ENCODE results near the gene SIT1. TPM values are rescaled to one million over a fixed set of nuclear protein-coding genes. Genes with fewer than 3 reads are reported as not detected.

SIT1 gene
- total RNA-seq, 2 experiments from 2014 or later = 121 to 176 TPM

DNA sequence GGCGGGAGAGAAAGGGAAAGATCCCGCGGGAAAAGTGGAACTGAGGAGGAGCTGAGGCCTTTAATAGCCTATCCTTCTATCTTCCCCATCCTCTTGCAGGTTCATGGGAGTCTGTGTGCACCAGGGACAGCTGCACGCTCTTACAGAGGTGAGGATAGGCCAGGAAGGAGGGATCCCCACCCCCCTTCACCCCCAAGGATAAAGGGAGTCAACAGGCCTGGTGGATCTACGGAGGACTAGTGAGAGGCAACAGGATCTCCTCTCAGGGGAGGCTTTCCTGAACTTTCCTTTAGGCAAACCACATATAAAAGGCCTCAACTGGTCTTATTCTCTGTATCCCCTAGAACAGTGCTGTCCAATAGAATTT lies 44.6 kb downstream of the SIT1 start:
- BruUV-seq (replicated peaks) = no TSS peak

DNA sequence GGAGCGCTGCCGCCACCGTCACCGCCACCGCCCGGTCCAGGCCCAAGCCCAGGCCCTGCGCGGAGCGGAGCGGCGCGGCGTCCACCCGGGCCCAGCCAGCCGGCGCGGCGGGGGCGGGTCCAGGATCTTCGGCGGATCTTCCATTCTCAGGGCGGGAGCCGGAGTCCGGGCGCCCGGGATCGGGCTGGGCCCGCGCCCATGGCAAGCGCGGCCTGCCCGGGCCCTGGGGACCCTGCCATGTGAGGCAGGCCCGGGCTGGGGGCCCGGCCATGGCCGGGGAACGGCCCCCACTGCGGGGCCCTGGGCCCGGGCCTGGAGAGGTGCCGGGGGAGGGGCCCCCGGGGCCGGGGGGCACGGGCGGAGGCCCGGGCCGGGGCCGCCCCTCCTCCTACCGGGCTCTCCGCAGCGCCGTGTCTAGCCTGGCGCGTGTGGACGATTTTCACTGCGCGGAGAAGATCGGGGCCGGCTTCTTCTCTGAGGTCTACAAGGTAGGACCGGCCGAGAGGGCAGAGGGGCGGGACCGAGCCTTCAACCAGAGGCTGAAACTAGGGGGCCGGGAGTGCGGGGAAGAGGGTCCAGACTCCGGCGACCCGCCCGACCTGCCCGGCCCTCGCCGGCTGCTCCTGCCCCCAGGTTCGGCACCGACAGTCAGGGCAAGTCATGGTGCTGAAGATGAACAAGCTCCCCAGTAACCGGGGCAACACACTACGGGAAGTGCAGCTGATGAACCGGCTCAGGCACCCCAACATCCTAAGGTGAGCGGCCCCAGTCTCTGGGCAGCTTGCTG lies 45.2 kb downstream of the SIT1 start:
- H3K4me1 ChIP-seq (ENCODE audit: insufficient read depth, low read length, poor library complexity, severe bottlenecking) = peaks cover 22% of the 10 kb centered on the region
- ChIA-PET CTCF (ENCODE audit: unreplicated experiment) (interaction anchor here (1.0 to 1.9 kb wide), 2 partner anchors 42 to 53 kb away, joined by 3 to 6 read pairs; no protein-coding TSS in a partner anchor), POLR2A (interaction anchor here (0.9 to 2.1 kb wide), 4 partner anchors 15 to 53 kb away, joined by 3 to 8 read pairs (median 6); partner anchors contain the start of genes CCDC107 and RMRP)
- BruUV-seq (replicated peaks) = no TSS peak
- peak; percentile 46 for DNase-seq (ENCODE audit: low spot score)
- peak overlapping the region; percentile 95 for H3K4me2 ChIP-seq (ENCODE audit: low read length)
- no peaks in the 10 kb centered on the region for H3K9me2 ChIP-seq (ENCODE audit: insufficient read depth, low read length)
- no peak overlapping the region for H2AFZ ChIP-seq (ENCODE audit: low read length)
- H3K4me3 ChIP-seq (ENCODE audit: low read depth, low read length, poor library complexity, severe bottlenecking) = peak overlapping the region; percentile 77
- peaks cover 40% of the 10 kb centered on the region for H3K36me3 ChIP-seq (ENCODE audit: insufficient read depth, low read length)
- no peak for TF ChIP-seq EZH2phosphoT487 (IDR thresholded peaks at IDR 0.05; ENCODE audit: borderline replicate concordance, low read depth, low read length)
- TF ChIP-seq, protein P1, sequence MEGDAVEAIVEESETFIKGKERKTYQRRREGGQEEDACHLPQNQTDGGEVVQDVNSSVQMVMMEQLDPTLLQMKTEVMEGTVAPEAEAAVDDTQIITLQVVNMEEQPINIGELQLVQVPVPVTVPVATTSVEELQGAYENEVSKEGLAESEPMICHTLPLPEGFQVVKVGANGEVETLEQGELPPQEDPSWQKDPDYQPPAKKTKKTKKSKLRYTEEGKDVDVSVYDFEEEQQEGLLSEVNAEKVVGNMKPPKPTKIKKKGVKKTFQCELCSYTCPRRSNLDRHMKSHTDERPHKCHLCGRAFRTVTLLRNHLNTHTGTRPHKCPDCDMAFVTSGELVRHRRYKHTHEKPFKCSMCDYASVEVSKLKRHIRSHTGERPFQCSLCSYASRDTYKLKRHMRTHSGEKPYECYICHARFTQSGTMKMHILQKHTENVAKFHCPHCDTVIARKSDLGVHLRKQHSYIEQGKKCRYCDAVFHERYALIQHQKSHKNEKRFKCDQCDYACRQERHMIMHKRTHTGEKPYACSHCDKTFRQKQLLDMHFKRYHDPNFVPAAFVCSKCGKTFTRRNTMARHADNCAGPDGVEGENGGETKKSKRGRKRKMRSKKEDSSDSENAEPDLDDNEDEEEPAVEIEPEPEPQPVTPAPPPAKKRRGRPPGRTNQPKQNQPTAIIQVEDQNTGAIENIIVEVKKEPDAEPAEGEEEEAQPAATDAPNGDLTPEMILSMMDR (conservative IDR thresholded peaks at IDR 0.05; ENCODE audit: low read length) = no peak
- H4K20me1 ChIP-seq (ENCODE audit: insufficient read depth, low read length) = no peaks in the 10 kb centered on the region
- intact Hi-C loops (cut with micrococcal nuclease; ENCODE audit: unreplicated experiment) = loop anchor here (2.0 to 10.0 kb wide), 2 partner anchors 53 to 531 kb away; partner anchors contain the start of genes CCDC107, FANCG, RMRP and VCP
- H3K79me2 ChIP-seq (ENCODE audit: insufficient read depth, low read depth, low read length) = peaks cover 15% of the 10 kb centered on the region
- H3K9me3 ChIP-seq (ENCODE audit: low read length) = no peaks in the 10 kb centered on the region
- peak overlapping the region; percentile 34 for H3K27ac ChIP-seq (ENCODE audit: low read depth, low read length, poor library complexity, severe bottlenecking)

More for the DNA sequence above, 44.6 kb downstream of the SIT1 start:
- no peak for DNase-seq (ENCODE audit: low spot score)
- Histone ChIP-seq H4K20me1 (ENCODE audit: insufficient read depth, low read length) (no peaks in the 10 kb centered on the region), H3K4me2 (ENCODE audit: low read length) (peak overlapping the region; percentile 95), H2AFZ (ENCODE audit: low read length) (no peak overlapping the region), H3K27ac (ENCODE audit: low read depth, low read length, poor library complexity, severe bottlenecking) (peak overlapping the region; percentile 34), H3K9me2 (ENCODE audit: insufficient read depth, low read length) (no peaks in the 10 kb centered on the region), H3K36me3 (ENCODE audit: insufficient read depth, low read length) (peaks cover 43% of the 10 kb centered on the region), H3K79me2 (ENCODE audit: insufficient read depth, low read depth, low read length) (peaks cover 15% of the 10 kb centered on the region), H3K9me3 (ENCODE audit: low read length) (no peaks in the 10 kb centered on the region), H3K4me3 (ENCODE audit: low read depth, low read length, poor library complexity, severe bottlenecking) (peak overlapping the region; percentile 77), H3K4me1 (ENCODE audit: insufficient read depth, low read length, poor library complexity, severe bottlenecking) (peaks cover 24% of the 10 kb centered on the region)
- CTCF ChIA-PET (ENCODE audit: unreplicated experiment) = interaction anchor here (1.9 kb wide), 1 partner anchor 53 kb away, joined by 6 read pairs; no protein-coding TSS in a partner anchor
- TF ChIP-seq, protein P1 (conservative IDR thresholded peaks at IDR 0.05; ENCODE audit: low read length) = no peak
- TF ChIP-seq EZH2phosphoT487 (IDR thresholded peaks at IDR 0.05; ENCODE audit: borderline replicate concordance, low read depth, low read length) = no peak
- POLR2A ChIA-PET = interaction anchor here (0.9 to 2.1 kb wide), 2 partner anchors 14 to 42 kb away, joined by 3 to 8 read pairs; no protein-coding TSS in a partner anchor
- intact Hi-C loops (cut with micrococcal nuclease; ENCODE audit: unreplicated experiment) = loop anchor here (10.0 kb wide), 1 partner anchor 531 kb away; the partner anchor contains the start of genes FANCG and VCP

Measured in OCI-LY7 (cell line).